GM12874 (cell line): ENCODE measurements around the gene CERS4.

ENCODE experiments used
- CTCF ChIP-seq: IDR thresholded peaks from 2 replicates; pipeline ENCODE4 v1.5.1; 2011; ENCODE audit warnings: low read depth, mild to moderate bottlenecking, control low read depth, low read length, moderate library complexity; ENCODE audit not compliant: insufficient read depth

Gene CERS4

DNA sequence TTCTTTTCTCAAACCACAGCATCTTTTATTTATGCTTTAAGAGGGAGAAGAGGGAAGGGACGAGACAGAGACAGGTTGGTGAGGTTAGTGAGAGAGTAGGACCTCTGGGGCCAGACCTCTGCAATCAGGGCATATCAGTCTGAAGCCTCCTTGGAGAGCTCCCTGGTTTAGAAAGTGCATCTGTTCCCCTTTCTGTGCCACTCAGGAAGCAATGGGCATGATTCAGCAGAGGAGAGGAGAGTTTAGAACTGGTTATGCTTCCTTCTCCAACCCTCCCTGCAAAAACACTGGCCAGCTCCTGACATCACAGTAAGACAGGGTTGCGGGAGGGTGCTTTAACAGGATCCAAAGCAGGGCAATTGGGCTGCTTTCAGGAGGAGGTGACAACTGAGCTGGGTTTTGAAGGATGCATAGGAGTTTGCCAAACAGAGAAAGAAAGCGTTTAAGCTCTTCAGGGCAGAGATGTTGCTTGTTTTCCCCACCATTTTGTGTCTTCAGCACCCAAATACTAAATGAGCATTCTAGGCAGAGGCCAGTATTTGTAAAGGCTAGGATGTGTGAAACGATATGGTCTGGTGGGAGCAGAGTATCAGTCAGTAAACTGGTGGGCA is 33.1 kb downstream of the CERS4 start:
- TF ChIP-seq CTCF: no peak

DNA sequence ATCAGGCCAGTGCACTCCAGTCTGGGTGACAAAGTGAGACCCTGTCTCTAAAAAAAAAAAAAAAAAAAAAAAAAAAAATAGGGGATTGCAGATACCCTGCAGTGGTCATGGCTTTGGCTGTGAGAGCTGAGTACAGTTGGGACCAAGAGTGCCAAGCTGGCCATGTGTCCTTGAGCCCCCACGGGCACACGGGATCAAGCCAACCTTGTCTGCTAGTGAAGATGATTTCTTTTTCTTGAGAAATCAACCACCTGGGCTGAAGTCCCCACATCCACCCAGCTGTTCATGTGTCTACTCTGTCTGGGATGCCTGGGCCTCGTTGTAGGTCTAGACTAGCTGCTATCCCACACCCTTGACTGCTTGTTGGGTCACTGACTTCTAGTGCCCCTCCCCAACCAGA is 34.0 kb downstream of the CERS4 start:
- no peak for TF ChIP-seq CTCF

DNA sequence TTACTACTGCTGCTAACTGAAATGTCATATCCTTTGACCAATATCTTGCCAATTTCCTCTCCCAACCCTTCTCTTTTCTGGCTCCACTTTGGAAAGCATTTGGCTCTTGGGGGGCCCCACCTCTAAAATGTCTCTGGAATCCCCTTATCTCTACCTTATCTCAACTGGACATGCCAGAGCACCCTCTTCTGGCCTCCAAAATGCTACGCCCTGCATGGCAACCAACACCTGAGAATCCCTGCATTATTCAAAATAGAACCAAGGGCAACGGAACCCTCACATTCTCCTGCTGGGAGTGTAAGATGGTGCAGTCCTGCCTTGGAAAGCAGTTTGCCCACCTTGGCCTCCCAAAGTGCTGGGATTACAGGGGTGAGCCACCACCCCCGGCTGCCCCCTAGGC is 35.3 kb downstream of the CERS4 start:
- no peak for TF ChIP-seq CTCF

GRCh38 chr19:8245869-8246835 is 37.0 kb downstream of the CERS4 start:
- no peak for TF ChIP-seq CTCF

GRCh38 chr19:8248348-8249328 is 39.5 kb downstream of the CERS4 start:
- TF ChIP-seq CTCF: no peak

GRCh38 chr19:8250596-8250995 is 41.4 kb downstream of the CERS4 start:
- TF ChIP-seq CTCF: no peak
